Stimulated activated CD4-positive, alpha-beta T cell treated with anti-CD3 and anti-CD28 coated beads, Interleukin-12 subunit alpha, Interleukin-12 subunit beta, amount 100 ng/mL, for 48 hours (primary cell): ENCODE data around the gene PADI1.
A peak's percentile ranks its signal among the peaks of the same experiment; 100 is the strongest.

Experiments used
- DNase-seq, 3 donors: peaks; one replicate each; pipeline ENCODE4 v3.0.0-alpha.2; 2020; ENCODE audit warnings: low read depth in 2 of 3, low spot score in 1 of 3

Gene PADI1

GRCh38 chr1:17270891-17271765, 66.2 kb downstream of the PADI1 start:
- no peak for DNase-seq

GRCh38 chr1:17272066-17272465, 67.1 kb downstream of the PADI1 start:
- no peak for DNase-seq

GRCh38 chr1:17272646-17273045, 67.7 kb downstream of the PADI1 start:
- DNase-seq, result no peak

GRCh38 chr1:17273096-17273495, 68.2 kb downstream of the PADI1 start:
- no peak for DNase-seq

GRCh38 chr1:17274186-17275170, 69.5 kb downstream of the PADI1 start:
- peak; percentile 21 to 46 (median 27) for DNase-seq

- no peak for DNase-seq
These were observed 71.6 kb downstream of the PADI1 start for GRCh38 chr1:17276568-17276967.

GRCh38 chr1:17277511-17278159, 72.7 kb downstream of the PADI1 start:
- DNase-seq, result no peak

GRCh38 chr1:17278996-17279830, 74.3 kb downstream of the PADI1 start:
- DNase-seq, result no peak

GRCh38 chr1:17280436-17280835, 75.5 kb downstream of the PADI1 start:
- DNase-seq, result no peak

GRCh38 chr1:17280894-17281293, 76.0 kb downstream of the PADI1 start:
- no peak for DNase-seq

- DNase-seq, result no peak
These were observed 76.8 kb downstream of the PADI1 start for GRCh38 chr1:17281775-17282181.

- DNase-seq, result no peak
These were observed 77.9 kb downstream of the PADI1 start for GRCh38 chr1:17282836-17283235.

- no peak for DNase-seq
These were observed 81.7 kb downstream of the PADI1 start for GRCh38 chr1:17286646-17287045.

GRCh38 chr1:17287130-17287776, 82.3 kb downstream of the PADI1 start:
- DNase-seq, result no peak

- DNase-seq, result no peak
These were observed 84.8 kb downstream of the PADI1 start for GRCh38 chr1:17289721-17290120.

- no peak for DNase-seq
These were observed 85.6 kb downstream of the PADI1 start for GRCh38 chr1:17290553-17290952.

- no peak for DNase-seq
These were observed 87.6 kb downstream of the PADI1 start for GRCh38 chr1:17292299-17293160.

GRCh38 chr1:17293681-17294425, 88.9 kb downstream of the PADI1 start:
- DNase-seq, result no peak
